ENCODE data around the gene G0S2. TPM values are rescaled to one million over a fixed set of nuclear protein-coding genes. Genes with fewer than 3 reads are reported as not detected.

The G0S2 gene
- total and polyA plus RNA-seq, 2 experiments from 2014 or later, result 3.2 to 8.2 TPM

GRCh38 chr1:209626346-209627026 lies 48.7 kb upstream of the G0S2 start:
- H3K4me3 ChIP-seq, result no peak overlapping the region
- no peak for DNase-seq (ENCODE audit: low spot score)
- peaks cover 15% of the 10 kb centered on the region for H3K4me1 ChIP-seq (ENCODE audit: insufficient read depth)
- H3K4me3 Mint-ChIP-seq, result no peak overlapping the region
- no peaks in the 10 kb centered on the region for H3F3A ChIP-seq (replicated peaks; ENCODE audit: low read depth)
- no peaks in the 10 kb centered on the region for H3K79me2 ChIP-seq (replicated peaks; ENCODE audit: insufficient read depth)
- H3K4me2 ChIP-seq, result no peak overlapping the region
- peaks cover 7% of the 10 kb centered on the region for H3K27me3 Mint-ChIP-seq (ENCODE audit: insufficient read depth, low read depth, poor library complexity)
- H3K9me3 Mint-ChIP-seq, result no peaks in the 10 kb centered on the region; the same call in 2 of the 3 replicates
- no peaks in the 10 kb centered on the region for H3K9me2 ChIP-seq (ENCODE audit: insufficient read depth)
- H4K20me1 ChIP-seq (replicated peaks; ENCODE audit: insufficient read depth), result no peaks in the 10 kb centered on the region
- H3K4me1 Mint-ChIP-seq, result peaks cover 29% of the 10 kb centered on the region
- no peaks in the 10 kb centered on the region for H3K36me3 ChIP-seq (ENCODE audit: insufficient read depth)
- TF ChIP-seq EZH2 (IDR thresholded peaks at IDR 0.05; ENCODE audit: low read depth, unreplicated experiment) (no peak), POLR2AphosphoS5 (IDR thresholded peaks at IDR 0.05; ENCODE audit: low read depth) (no peak), ZNF114 (CRISPR knock-in tag; IDR thresholded peaks at IDR 0.05) (no peak), CREB1 (CRISPR knock-in tag; IDR thresholded peaks at IDR 0.05; ENCODE audit: low read depth) (no peak), ZNF331 (CRISPR knock-in tag; IDR thresholded peaks at IDR 0.05; ENCODE audit: low read depth) (no peak), EZH2phosphoT487 (IDR thresholded peaks at IDR 0.05; ENCODE audit: unreplicated experiment) (no peak), ETS1 (IDR thresholded peaks at IDR 0.05) (no peak), REST (IDR thresholded peaks at IDR 0.05; ENCODE audit: unreplicated experiment) (no peak), JUNB (IDR thresholded peaks at IDR 0.05; ENCODE audit: unreplicated experiment) (no peak), CTCF (conservative IDR thresholded peaks at IDR 0.05; ENCODE audit: low read depth in 2 of 2) (no peak), NANOG (IDR thresholded peaks at IDR 0.05; ENCODE audit: borderline replicate concordance) (no peak), STAT1 (IDR thresholded peaks at IDR 0.05; ENCODE audit: unreplicated experiment) (no peak)
- TF ChIP-seq, protein P1, sequence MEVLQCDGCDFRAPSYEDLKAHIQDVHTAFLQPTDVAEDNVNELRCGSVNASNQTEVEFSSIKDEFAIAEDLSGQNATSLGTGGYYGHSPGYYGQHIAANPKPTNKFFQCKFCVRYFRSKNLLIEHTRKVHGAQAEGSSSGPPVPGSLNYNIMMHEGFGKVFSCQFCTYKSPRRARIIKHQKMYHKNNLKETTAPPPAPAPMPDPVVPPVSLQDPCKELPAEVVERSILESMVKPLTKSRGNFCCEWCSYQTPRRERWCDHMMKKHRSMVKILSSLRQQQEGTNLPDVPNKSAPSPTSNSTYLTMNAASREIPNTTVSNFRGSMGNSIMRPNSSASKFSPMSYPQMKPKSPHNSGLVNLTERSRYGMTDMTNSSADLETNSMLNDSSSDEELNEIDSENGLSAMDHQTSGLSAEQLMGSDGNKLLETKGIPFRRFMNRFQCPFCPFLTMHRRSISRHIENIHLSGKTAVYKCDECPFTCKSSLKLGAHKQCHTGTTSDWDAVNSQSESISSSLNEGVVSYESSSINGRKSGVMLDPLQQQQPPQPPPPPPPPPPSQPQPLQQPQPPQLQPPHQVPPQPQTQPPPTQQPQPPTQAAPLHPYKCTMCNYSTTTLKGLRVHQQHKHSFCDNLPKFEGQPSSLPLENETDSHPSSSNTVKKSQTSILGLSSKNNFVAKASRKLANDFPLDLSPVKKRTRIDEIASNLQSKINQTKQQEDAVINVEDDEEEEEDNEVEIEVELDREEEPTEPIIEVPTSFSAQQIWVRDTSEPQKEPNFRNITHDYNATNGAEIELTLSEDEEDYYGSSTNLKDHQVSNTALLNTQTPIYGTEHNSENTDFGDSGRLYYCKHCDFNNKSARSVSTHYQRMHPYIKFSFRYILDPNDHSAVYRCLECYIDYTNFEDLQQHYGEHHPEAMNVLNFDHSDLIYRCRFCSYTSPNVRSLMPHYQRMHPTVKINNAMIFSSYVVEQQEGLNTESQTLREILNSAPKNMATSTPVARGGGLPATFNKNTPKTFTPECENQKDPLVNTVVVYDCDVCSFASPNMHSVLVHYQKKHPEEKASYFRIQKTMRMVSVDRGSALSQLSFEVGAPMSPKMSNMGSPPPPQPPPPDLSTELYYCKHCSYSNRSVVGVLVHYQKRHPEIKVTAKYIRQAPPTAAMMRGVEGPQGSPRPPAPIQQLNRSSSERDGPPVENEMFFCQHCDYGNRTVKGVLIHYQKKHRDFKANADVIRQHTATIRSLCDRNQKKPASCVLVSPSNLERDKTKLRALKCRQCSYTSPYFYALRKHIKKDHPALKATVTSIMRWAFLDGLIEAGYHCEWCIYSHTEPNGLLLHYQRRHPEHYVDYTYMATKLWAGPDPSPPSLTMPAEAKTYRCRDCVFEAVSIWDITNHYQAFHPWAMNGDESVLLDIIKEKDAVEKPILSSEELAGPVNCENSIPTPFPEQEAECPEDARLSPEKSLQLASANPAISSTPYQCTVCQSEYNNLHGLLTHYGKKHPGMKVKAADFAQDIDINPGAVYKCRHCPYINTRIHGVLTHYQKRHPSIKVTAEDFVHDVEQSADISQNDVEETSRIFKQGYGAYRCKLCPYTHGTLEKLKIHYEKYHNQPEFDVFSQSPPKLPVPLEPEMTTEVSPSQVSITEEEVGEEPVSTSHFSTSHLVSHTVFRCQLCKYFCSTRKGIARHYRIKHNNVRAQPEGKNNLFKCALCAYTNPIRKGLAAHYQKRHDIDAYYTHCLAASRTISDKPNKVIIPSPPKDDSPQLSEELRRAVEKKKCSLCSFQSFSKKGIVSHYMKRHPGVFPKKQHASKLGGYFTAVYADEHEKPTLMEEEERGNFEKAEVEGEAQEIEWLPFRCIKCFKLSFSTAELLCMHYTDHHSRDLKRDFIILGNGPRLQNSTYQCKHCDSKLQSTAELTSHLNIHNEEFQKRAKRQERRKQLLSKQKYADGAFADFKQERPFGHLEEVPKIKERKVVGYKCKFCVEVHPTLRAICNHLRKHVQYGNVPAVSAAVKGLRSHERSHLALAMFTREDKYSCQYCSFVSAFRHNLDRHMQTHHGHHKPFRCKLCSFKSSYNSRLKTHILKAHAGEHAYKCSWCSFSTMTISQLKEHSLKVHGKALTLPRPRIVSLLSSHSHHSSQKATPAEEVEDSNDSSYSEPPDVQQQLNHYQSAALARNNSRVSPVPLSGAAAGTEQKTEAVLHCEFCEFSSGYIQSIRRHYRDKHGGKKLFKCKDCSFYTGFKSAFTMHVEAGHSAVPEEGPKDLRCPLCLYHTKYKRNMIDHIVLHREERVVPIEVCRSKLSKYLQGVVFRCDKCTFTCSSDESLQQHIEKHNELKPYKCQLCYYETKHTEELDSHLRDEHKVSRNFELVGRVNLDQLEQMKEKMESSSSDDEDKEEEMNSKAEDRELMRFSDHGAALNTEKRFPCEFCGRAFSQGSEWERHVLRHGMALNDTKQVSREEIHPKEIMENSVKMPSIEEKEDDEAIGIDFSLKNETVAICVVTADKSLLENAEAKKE (CRISPR knock-in tag; IDR thresholded peaks at IDR 0.05), result no peak
- H3K27me3 ChIP-seq (ENCODE audit: insufficient read depth), result no peaks in the 10 kb centered on the region
- no peak for ATAC-seq
- H2AFZ ChIP-seq, result 0 out of 2 replicates have a peak overlapping the region, but pooled peaks have one; percentile 10
- no peaks in the 10 kb centered on the region; the same call in 2 of the 3 replicates for H3K36me3 Mint-ChIP-seq (ENCODE audit: low read depth)
- H3K27ac Mint-ChIP-seq, result no peak overlapping the region
- H3K27ac ChIP-seq (ENCODE audit: low read depth), result no peak overlapping the region
